Measurements from ENCODE around the gene NFKBIB. TPM values are rescaled to one million over a fixed set of nuclear protein-coding genes. Genes with fewer than 3 reads are reported as not detected.
"Not testable (repeated sequence)": the region's sequence is repeated elsewhere in the genome, so short reads cannot be mapped to it uniquely, and the experiment has no call there.

Gene NFKBIB
- total RNA-seq, 4 donors from 2014 or later = 6.2 to 53.9 (median 29.4) TPM

- intact Hi-C loops (cut with DNase I; ENCODE audit: low total_unique reads) = loop anchor here (1.0 kb wide), 1 partner anchor 20 kb away; the partner anchor contains the start of gene ECH1
- Histone ChIP-seq H3K27me3 (no peaks in the 10 kb centered on the region), H3K4me1 (peaks cover 15 to 38% (median 29%) of the 10 kb centered on the region in 4 donors), H3K9me3 (no peaks in the 10 kb centered on the region), H3K4me3 (peak overlapping the region; percentile 69 to 90 (median 88)), H3K27ac (peak overlapping the region; percentile 98 to 100 (median 100)), H3K36me3 (peaks cover 0 to 11% (median 3%) of the 10 kb centered on the region in 4 donors)
- in situ Hi-C loops (cut with MboI; ENCODE audit: low pct_ligation_motif_present in 1 of 4, low pct_unique_long_range_greater_than_20kb in 1 of 4, low sequenced_read_pairs in 3 of 4) = no loop called here
- peak; percentile 97 for DNase-seq
- no peak for TF ChIP-seq CTCF (IDR thresholded peaks at IDR 0.05)
- peak; percentile 53 for TF ChIP-seq EP300 (IDR thresholded peaks at IDR 0.05; ENCODE audit: low read depth)
- peak; percentile 93 to 94 (median 93) for TF ChIP-seq POLR2AphosphoS5 (IDR thresholded peaks at IDR 0.05)
- peak; percentile 88 for TF ChIP-seq POLR2A (IDR thresholded peaks at IDR 0.05)
- WGBS, 2 donors (ENCODE audit: low coverage in 1 of 2) = 0% methylated on average over 23 of the region's 67 CpGs; no CpG with 5 or more reads in 1 of the 2 donors
Observed at GRCh38 chr19:38851622-38852230, 48.0 kb upstream of the NFKBIB start.

- TF ChIP-seq POLR2AphosphoS5 (IDR thresholded peaks at IDR 0.05) (peak in 2 of 3 donors; percentile 7 to 40), CTCF (IDR thresholded peaks at IDR 0.05) (no peak), EP300 (IDR thresholded peaks at IDR 0.05; ENCODE audit: low read depth) (no peak), POLR2A (IDR thresholded peaks at IDR 0.05) (peak; percentile 63)
- Histone ChIP-seq H3K4me3 (peak overlapping the region; percentile 69 to 90 (median 88)), H3K27me3 (no peaks in the 10 kb centered on the region), H3K4me1 (peaks cover 9 to 31% (median 25%) of the 10 kb centered on the region in 4 donors), H3K27ac (peak overlapping the region; percentile 98 to 100 (median 100)), H3K36me3 (peaks cover 0 to 4% (median 0%) of the 10 kb centered on the region in 4 donors), H3K9me3 (no peaks in the 10 kb centered on the region)
- intact Hi-C loops (cut with DNase I; ENCODE audit: low total_unique reads) (loop anchor here (1.0 kb wide), 1 partner anchor 21 kb away; the partner anchor contains the start of gene ECH1), in situ Hi-C loops (cut with MboI; ENCODE audit: low pct_ligation_motif_present in 1 of 4, low pct_unique_long_range_greater_than_20kb in 1 of 4, low sequenced_read_pairs in 3 of 4) (no loop called here)
- WGBS, 2 donors (ENCODE audit: low coverage in 1 of 2) = 3% methylated on average over 42 of the region's 52 CpGs; no CpG with 5 or more reads in 1 of the 2 donors
- peak; percentile 65 for DNase-seq
Observed at GRCh38 chr19:38852231-38853044, 47.3 kb upstream of the NFKBIB start.

- WGBS, 2 donors (ENCODE audit: low coverage in 1 of 2) = 83% methylated on average over 17 of the region's 17 CpGs; no CpG with 5 or more reads in 1 of the 2 donors
- H3K36me3 ChIP-seq = no peaks in the 10 kb centered on the region
- TF ChIP-seq CTCF (IDR thresholded peaks at IDR 0.05) (no peak), EP300 (IDR thresholded peaks at IDR 0.05; ENCODE audit: low read depth) (no peak), POLR2A (IDR thresholded peaks at IDR 0.05) (no peak)
- no peaks in the 10 kb centered on the region for H3K9me3 ChIP-seq
- H3K27me3 ChIP-seq = no peaks in the 10 kb centered on the region
- peak overlapping the region in 1 of 4 donors; percentile 90 for H3K4me3 ChIP-seq
- H3K4me1 ChIP-seq = peaks cover 4 to 27% (median 17%) of the 10 kb centered on the region in 4 donors
- peak overlapping the region; percentile 98 to 100 (median 100) for H3K27ac ChIP-seq
- intact Hi-C loops (cut with DNase I; ENCODE audit: low total_unique reads) = no loop called here
- in situ Hi-C loops (cut with MboI; ENCODE audit: low pct_ligation_motif_present in 1 of 4, low pct_unique_long_range_greater_than_20kb in 1 of 4, low sequenced_read_pairs in 3 of 4) = no loop called here
- DNase-seq = no peak
Observed at GRCh38 chr19:38853214-38853613, 46.6 kb upstream of the NFKBIB start.

GRCh38 chr19:38854961-38855360, 44.8 kb upstream of the NFKBIB start:
- H3K27me3 ChIP-seq; H3K27ac ChIP-seq; in situ Hi-C loops (cut with MboI; ENCODE audit: low pct_ligation_motif_present in 1 of 4, low pct_unique_long_range_greater_than_20kb in 1 of 4, low sequenced_read_pairs in 3 of 4); H3K4me3 ChIP-seq; H3K9me3 ChIP-seq; DNase-seq; H3K36me3 ChIP-seq; intact Hi-C loops (cut with DNase I; ENCODE audit: low total_unique reads): not testable (repeated sequence)
- 69% methylated on average over 3 of the region's 3 CpGs; no CpG with 5 or more reads in 1 of the 2 donors for WGBS, 2 donors (ENCODE audit: low coverage in 1 of 2)
- peaks cover 0 to 28% (median 14%) of the 10 kb centered on the region in 4 donors for H3K4me1 ChIP-seq

- in situ Hi-C loops (cut with MboI; ENCODE audit: low pct_ligation_motif_present in 1 of 4, low pct_unique_long_range_greater_than_20kb in 1 of 4, low sequenced_read_pairs in 3 of 4); H3K9me3 ChIP-seq; H3K27me3 ChIP-seq; DNase-seq; H3K27ac ChIP-seq; H3K36me3 ChIP-seq; H3K4me3 ChIP-seq; intact Hi-C loops (cut with DNase I; ENCODE audit: low total_unique reads): not testable (repeated sequence)
- H3K4me1 ChIP-seq = peaks cover under 1 to 33% (median 16%) of the 10 kb centered on the region in 4 donors
- 93% methylated on average over 27 of the region's 37 CpGs; no CpG with 5 or more reads in 1 of the 2 donors for WGBS, 2 donors (ENCODE audit: low coverage in 1 of 2)
Observed at GRCh38 chr19:38855751-38856150, 44.0 kb upstream of the NFKBIB start.
